Liver (tissue), 9 donors: ENCODE results near the gene HSF2BP. TPM values are rescaled to one million over a fixed set of nuclear protein-coding genes. Genes with fewer than 3 reads are reported as not detected.

Experiments used
- DNase-seq: peaks from one replicate; pipeline ENCODE4 v3.0.0-alpha.2; 2017; ENCODE audit warnings: low spot score
- H3K27ac ChIP-seq, 2 donors: one replicate each; pipeline ENCODE4 v1.7.0; 2013; ENCODE audit warnings: inconsistent platforms in 2 of 2, low read length in 2 of 2, control low read depth in 1 of 2, low read depth in 1 of 2, mild to moderate bottlenecking in 1 of 2
- H3K27me3 ChIP-seq, 4 donors: one replicate each; pipeline versions ENCODE4 v1.6.1 to v1.7.0; 2013; ENCODE audit warnings: low read length in 3 of 4, inconsistent platforms in 1 of 4, mild to moderate bottlenecking in 1 of 4, moderate library complexity in 1 of 4; ENCODE audit not compliant: control insufficient read depth in 4 of 4, insufficient read depth in 4 of 4
- H3K36me3 ChIP-seq, 4 donors: one replicate each; pipeline versions ENCODE4 v1.6.1 to v1.7.0; 2013; ENCODE audit warnings: low read length in 3 of 4, mild to moderate bottlenecking in 3 of 4, low read depth in 1 of 4, moderate library complexity in 1 of 4; ENCODE audit not compliant: control insufficient read depth in 4 of 4, insufficient read depth in 3 of 4
- H3K4me1 ChIP-seq, 4 donors: one replicate each; pipeline versions ENCODE4 v1.6.1 to v1.7.0; 2013; ENCODE audit warnings: low read length in 3 of 4, mild to moderate bottlenecking in 3 of 4, moderate library complexity in 1 of 4; ENCODE audit not compliant: control insufficient read depth in 4 of 4, insufficient read depth in 4 of 4
- H3K4me3 ChIP-seq, 3 donors: one replicate each; pipeline versions ENCODE4 v1.6.1 to v1.7.0; 2013; ENCODE audit warnings: low read length in 3 of 3, control low read depth in 1 of 3, low read depth in 1 of 3, mild to moderate bottlenecking in 1 of 3
- H3K9ac ChIP-seq, 2 donors: one replicate each; pipeline ENCODE4 v1.7.0; 2013; ENCODE audit warnings: low read length in 2 of 2, mild to moderate bottlenecking in 2 of 2, moderate library complexity in 2 of 2, control low read depth in 1 of 2, low read depth in 1 of 2
- H3K9me3 ChIP-seq, 4 donors: one replicate each; pipeline versions ENCODE4 v1.6.1 to v1.7.0; 2013; ENCODE audit warnings: low read length in 3 of 4; ENCODE audit not compliant: control insufficient read depth in 4 of 4
- EGR1 ChIP-seq, 2 donors: IDR thresholded peaks; 2 replicates each; pipeline ENCODE4 v1.6.1; 2016 to 2018; ENCODE audit warnings: antibody characterized with exemption in 2 of 2, low read depth in 2 of 2
- FOXA1 ChIP-seq: IDR thresholded peaks from 2 replicates; pipeline ENCODE4 v1.6.1; 2016; ENCODE audit warnings: antibody characterized with exemption
- FOXA2 ChIP-seq: IDR thresholded peaks from 2 replicates; pipeline ENCODE4 v1.6.1; 2016; ENCODE audit warnings: antibody characterized with exemption
- GABPA ChIP-seq, 2 donors: IDR thresholded peaks in 1 of 2; conservative IDR thresholded peaks in 1 of 2; 2 replicates each; pipeline ENCODE4 v1.6.1; 2016; ENCODE audit warnings: antibody characterized with exemption in 2 of 2, mild to moderate bottlenecking in 1 of 2, moderate library complexity in 1 of 2
- HNF4A ChIP-seq, 2 donors: conservative IDR thresholded peaks; 2 replicates each; pipeline ENCODE4 v1.6.1; 2016; ENCODE audit warnings: antibody characterized with exemption in 2 of 2, mild to moderate bottlenecking in 2 of 2
- HNF4G ChIP-seq: IDR thresholded peaks from 2 replicates; pipeline ENCODE4 v1.6.1; 2016; ENCODE audit warnings: antibody characterized with exemption
- JUND ChIP-seq, 2 donors: IDR thresholded peaks; 2 replicates each; pipeline ENCODE4 v1.6.1; 2016; ENCODE audit warnings: antibody characterized with exemption in 2 of 2
- NR2F2 ChIP-seq: IDR thresholded peaks from 2 replicates; pipeline ENCODE4 v1.6.1; 2016; ENCODE audit warnings: antibody characterized with exemption
- RAD21 ChIP-seq, 2 donors: IDR thresholded peaks; 2 replicates each; pipeline ENCODE4 v1.6.1; 2016; ENCODE audit warnings: antibody characterized with exemption in 2 of 2, mild to moderate bottlenecking in 2 of 2
- RXRA ChIP-seq, 2 donors: IDR thresholded peaks; 2 replicates each; pipeline ENCODE4 v1.6.1; 2017 to 2018; ENCODE audit warnings: antibody characterized with exemption in 2 of 2, mild to moderate bottlenecking in 1 of 2
- SP1 ChIP-seq: IDR thresholded peaks from 2 replicates; pipeline ENCODE4 v1.6.1; 2018; ENCODE audit warnings: antibody characterized with exemption, mild to moderate bottlenecking
- TAF1 ChIP-seq: conservative IDR thresholded peaks from 2 replicates; pipeline ENCODE4 v1.6.1; 2016; ENCODE audit warnings: antibody characterized with exemption, mild to moderate bottlenecking
- YY1 ChIP-seq: IDR thresholded peaks from 2 replicates; pipeline ENCODE4 v1.6.1; 2016; ENCODE audit warnings: antibody characterized with exemption, mild to moderate bottlenecking
- WGBS: extraction: QIAGEN DNeasy Blood & Tissue Kit; methylation state at CpG from one replicate; pipeline ENCODE4 v1.1.7; 2013; 5-methylcytosine and 5-hydroxymethylcytosine counted together
- polyA plus RNA-seq, 2 donors: library from polyadenylated mRNA; stranded (reverse) in 1 of 2; unstranded in 1 of 2; fragments of 200-250 nt in 1 of 2; fragments of >200 nt in 1 of 2; fragmentation: Nextera tagmentation in 1 of 2; extraction: Ambion mirVana in 1 of 2; gene quantifications; one replicate each; pipeline versions ENCODE4 v1.2.1 to v1.2.3, GENCODE V29; 2013 to 2015
- total RNA-seq, 2 donors: library from RNA; depleted of rRNA; stranded (reverse); fragments of >200 nt; gene quantifications; one replicate each; pipeline ENCODE4 v1.2.3, GENCODE V29; 2014
- TF ChIP-seq, protein P1 (sequence below): IDR thresholded peaks from 2 replicates; pipeline ENCODE4 v1.6.1; 2016; ENCODE audit warnings: antibody characterized with exemption
- TF ChIP-seq, protein P2 (sequence below): fragments of 150-350 bp; IDR thresholded peaks from 2 replicates; pipeline ENCODE4 v1.5.1; 2017; ENCODE audit warnings: improper control_type of control experiment, low read depth, low read length; ENCODE audit not compliant: missing input control
- TF ChIP-seq, protein P3 (sequence below): IDR thresholded peaks from 2 replicates; pipeline ENCODE4 v1.6.1; 2016; ENCODE audit warnings: antibody characterized with exemption
- TF ChIP-seq, protein P4 (sequence below): IDR thresholded peaks from 2 replicates; pipeline ENCODE4 v1.6.1; 2016; ENCODE audit warnings: antibody characterized with exemption, mild to moderate bottlenecking
- TF ChIP-seq, protein P5 (sequence below): IDR thresholded peaks from 2 replicates; pipeline ENCODE4 v1.6.1; 2016; ENCODE audit warnings: antibody characterized with exemption
- donor health status: healthy.
- donor health status: healthy.
- donor health status: healthy.
- donor health status: healthy.
- donor health status: healthy.

HSF2BP gene
- total and polyA plus RNA-seq, 4 donors = 0.14 to 0.33 (median 0.16) TPM; not detected in 1

DNA sequence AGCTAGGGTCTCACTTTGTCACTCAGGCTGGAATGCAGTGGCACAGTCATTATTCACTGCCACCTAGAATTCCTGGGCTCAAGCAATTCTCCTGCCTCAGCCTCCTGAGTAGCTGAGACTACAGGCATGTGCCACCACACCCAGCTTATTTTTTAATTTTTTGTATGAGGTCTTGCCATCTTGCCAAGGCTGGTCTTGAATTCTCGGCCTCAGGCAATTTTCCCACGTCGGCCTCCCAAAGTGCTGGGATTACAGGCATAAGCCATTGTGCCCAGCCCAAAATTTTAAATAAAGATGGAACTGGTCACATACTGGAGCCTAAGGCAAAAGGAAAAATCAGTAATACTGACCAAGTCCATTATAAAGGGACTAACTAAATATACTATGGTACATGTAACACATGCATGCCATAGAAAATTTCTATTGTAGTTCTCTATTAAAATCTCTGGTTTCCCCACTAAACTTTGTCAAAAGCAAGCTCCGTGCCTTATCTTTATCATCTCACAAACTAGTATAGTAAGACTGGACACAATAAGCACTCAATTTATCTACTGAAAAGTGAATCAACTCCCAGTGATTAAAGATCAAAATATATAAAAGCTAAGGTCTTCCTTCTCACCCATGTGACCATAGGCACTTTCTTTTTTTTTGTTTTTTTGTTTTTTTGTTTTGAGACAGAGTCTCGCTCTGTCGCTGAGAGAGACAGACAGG lies 61.6 kb downstream of the HSF2BP start (continued):
- TF ChIP-seq TAF1 (no peak), YY1 (no peak), EGR1 (IDR thresholded peaks at IDR 0.05; ENCODE audit: low read depth in 2 of 2) (no peak)

DNA sequence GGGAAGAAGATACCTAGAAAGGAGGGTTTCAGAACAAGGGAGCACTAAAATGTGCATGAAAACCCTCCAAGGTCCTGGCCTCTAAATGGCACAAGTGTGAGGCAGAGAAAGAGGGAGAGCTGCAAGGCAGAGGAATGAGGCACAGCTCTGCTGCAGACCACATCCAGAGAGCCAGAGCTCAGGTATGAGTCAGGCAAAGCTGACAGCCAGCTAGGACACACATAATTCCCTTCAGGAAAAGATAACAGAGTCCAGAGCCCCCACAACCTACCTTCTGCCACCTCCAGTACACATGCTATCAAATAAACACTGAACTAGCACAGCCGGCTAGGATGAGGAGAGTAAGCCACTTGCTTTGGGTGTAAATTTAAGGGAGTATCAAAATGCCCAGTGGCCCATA lies 62.2 kb downstream of the HSF2BP start:
- H3K9ac ChIP-seq = no peak overlapping the region
- DNase-seq = no peak
- WGBS = 97% methylated on average over 1 of the region's 1 CpG
- no peaks in the 10 kb centered on the region for H3K9me3 ChIP-seq
- no peaks in the 10 kb centered on the region for H3K36me3 ChIP-seq
- TF ChIP-seq, protein P1, sequence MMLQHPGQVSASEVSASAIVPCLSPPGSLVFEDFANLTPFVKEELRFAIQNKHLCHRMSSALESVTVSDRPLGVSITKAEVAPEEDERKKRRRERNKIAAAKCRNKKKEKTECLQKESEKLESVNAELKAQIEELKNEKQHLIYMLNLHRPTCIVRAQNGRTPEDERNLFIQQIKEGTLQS = no peak
- TF ChIP-seq, protein P2, sequence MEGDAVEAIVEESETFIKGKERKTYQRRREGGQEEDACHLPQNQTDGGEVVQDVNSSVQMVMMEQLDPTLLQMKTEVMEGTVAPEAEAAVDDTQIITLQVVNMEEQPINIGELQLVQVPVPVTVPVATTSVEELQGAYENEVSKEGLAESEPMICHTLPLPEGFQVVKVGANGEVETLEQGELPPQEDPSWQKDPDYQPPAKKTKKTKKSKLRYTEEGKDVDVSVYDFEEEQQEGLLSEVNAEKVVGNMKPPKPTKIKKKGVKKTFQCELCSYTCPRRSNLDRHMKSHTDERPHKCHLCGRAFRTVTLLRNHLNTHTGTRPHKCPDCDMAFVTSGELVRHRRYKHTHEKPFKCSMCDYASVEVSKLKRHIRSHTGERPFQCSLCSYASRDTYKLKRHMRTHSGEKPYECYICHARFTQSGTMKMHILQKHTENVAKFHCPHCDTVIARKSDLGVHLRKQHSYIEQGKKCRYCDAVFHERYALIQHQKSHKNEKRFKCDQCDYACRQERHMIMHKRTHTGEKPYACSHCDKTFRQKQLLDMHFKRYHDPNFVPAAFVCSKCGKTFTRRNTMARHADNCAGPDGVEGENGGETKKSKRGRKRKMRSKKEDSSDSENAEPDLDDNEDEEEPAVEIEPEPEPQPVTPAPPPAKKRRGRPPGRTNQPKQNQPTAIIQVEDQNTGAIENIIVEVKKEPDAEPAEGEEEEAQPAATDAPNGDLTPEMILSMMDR = no peak
- TF ChIP-seq EGR1 (IDR thresholded peaks at IDR 0.05; ENCODE audit: low read depth in 2 of 2) = no peak
- TF ChIP-seq SP1 = no peak
- TF ChIP-seq YY1 = no peak
- no peak for TF ChIP-seq JUND (IDR thresholded peaks at IDR 0.05)
- no peak for TF ChIP-seq FOXA2
- no peaks in the 10 kb centered on the region for H3K27me3 ChIP-seq
- no peaks in the 10 kb centered on the region for H3K4me1 ChIP-seq
- no peak overlapping the region for H3K27ac ChIP-seq
- H3K4me3 ChIP-seq = no peak overlapping the region

DNA sequence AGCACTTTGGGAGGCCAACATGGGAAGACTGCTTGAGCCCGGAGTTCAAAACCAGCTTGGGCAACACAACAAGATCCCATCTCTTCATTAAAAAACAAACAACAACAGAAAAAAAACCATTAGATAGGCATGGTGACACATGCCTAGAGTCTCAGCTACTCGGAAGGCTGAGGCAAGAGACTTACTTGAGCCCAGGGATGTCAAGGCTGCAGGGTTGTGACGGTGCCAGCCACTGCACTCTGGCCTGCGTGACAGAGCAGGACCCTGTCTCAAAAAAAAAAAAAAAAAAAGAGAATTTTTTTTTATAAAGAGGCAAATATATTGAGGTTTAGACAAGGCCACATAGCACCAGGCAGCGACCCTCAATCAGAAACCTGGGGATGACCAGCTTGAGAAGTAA lies 62.7 kb downstream of the HSF2BP start:
- Histone ChIP-seq H3K27me3 (no peaks in the 10 kb centered on the region), H3K4me1 (no peaks in the 10 kb centered on the region), H3K36me3 (no peaks in the 10 kb centered on the region), H3K4me3 (no peak overlapping the region), H3K9me3 (no peaks in the 10 kb centered on the region), H3K27ac (no peak overlapping the region), H3K9ac (no peak overlapping the region)
- DNase-seq = no peak
- 97% methylated on average over 5 of the region's 5 CpGs for WGBS
- TF ChIP-seq JUND (IDR thresholded peaks at IDR 0.05) (no peak), FOXA2 (no peak), EGR1 (IDR thresholded peaks at IDR 0.05; ENCODE audit: low read depth in 2 of 2) (no peak), NR2F2 (no peak), RAD21 (IDR thresholded peaks at IDR 0.05) (no peak), TAF1 (no peak), RXRA (IDR thresholded peaks at IDR 0.05) (no peak), FOXA1 (no peak), YY1 (no peak), HNF4G (no peak), SP1 (no peak), GABPA (IDR thresholded peaks at IDR 0.05 in 1 of 2, conservative IDR thresholded peaks at IDR 0.05 in 1 of 2) (no peak), HNF4A (conservative IDR thresholded peaks at IDR 0.05) (no peak)
- TF ChIP-seq, protein P3, sequence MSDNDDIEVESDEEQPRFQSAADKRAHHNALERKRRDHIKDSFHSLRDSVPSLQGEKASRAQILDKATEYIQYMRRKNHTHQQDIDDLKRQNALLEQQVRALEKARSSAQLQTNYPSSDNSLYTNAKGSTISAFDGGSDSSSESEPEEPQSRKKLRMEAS = no peak
- TF ChIP-seq, protein P2 = no peak
- TF ChIP-seq, protein P4, sequence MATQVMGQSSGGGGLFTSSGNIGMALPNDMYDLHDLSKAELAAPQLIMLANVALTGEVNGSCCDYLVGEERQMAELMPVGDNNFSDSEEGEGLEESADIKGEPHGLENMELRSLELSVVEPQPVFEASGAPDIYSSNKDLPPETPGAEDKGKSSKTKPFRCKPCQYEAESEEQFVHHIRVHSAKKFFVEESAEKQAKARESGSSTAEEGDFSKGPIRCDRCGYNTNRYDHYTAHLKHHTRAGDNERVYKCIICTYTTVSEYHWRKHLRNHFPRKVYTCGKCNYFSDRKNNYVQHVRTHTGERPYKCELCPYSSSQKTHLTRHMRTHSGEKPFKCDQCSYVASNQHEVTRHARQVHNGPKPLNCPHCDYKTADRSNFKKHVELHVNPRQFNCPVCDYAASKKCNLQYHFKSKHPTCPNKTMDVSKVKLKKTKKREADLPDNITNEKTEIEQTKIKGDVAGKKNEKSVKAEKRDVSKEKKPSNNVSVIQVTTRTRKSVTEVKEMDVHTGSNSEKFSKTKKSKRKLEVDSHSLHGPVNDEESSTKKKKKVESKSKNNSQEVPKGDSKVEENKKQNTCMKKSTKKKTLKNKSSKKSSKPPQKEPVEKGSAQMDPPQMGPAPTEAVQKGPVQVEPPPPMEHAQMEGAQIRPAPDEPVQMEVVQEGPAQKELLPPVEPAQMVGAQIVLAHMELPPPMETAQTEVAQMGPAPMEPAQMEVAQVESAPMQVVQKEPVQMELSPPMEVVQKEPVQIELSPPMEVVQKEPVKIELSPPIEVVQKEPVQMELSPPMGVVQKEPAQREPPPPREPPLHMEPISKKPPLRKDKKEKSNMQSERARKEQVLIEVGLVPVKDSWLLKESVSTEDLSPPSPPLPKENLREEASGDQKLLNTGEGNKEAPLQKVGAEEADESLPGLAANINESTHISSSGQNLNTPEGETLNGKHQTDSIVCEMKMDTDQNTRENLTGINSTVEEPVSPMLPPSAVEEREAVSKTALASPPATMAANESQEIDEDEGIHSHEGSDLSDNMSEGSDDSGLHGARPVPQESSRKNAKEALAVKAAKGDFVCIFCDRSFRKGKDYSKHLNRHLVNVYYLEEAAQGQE = no peak
- TF ChIP-seq, protein P5, sequence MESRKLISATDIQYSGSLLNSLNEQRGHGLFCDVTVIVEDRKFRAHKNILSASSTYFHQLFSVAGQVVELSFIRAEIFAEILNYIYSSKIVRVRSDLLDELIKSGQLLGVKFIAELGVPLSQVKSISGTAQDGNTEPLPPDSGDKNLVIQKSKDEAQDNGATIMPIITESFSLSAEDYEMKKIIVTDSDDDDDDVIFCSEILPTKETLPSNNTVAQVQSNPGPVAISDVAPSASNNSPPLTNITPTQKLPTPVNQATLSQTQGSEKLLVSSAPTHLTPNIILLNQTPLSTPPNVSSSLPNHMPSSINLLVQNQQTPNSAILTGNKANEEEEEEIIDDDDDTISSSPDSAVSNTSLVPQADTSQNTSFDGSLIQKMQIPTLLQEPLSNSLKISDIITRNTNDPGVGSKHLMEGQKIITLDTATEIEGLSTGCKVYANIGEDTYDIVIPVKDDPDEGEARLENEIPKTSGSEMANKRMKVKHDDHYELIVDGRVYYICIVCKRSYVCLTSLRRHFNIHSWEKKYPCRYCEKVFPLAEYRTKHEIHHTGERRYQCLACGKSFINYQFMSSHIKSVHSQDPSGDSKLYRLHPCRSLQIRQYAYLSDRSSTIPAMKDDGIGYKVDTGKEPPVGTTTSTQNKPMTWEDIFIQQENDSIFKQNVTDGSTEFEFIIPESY = no peak
- TF ChIP-seq, protein P1 = no peak
